DOHH2 (cell line): ENCODE data around the gene WWOX.

Experiments
- H3F3A ChIP-seq: fragments of 200-600 bp; sonication (generic), shearing (Covaris generic); 2 replicates; pipeline ENCODE4 v1.6.0; 2016; ENCODE audit warnings: antibody characterized with exemption, mild to moderate bottlenecking; ENCODE audit not compliant: control insufficient read depth, insufficient read depth
- H3K27ac ChIP-seq: fragments of 200-600 bp; sonication (generic); 2 replicates; pipeline ENCODE4 v1.5.1; 2014; ENCODE audit warnings: low read depth, mild to moderate bottlenecking, low read length, moderate library complexity
- H3K27me3 ChIP-seq: fragments of 200-600 bp; sonication (generic); 2 replicates; pipeline ENCODE4 v1.6.1; 2014; ENCODE audit warnings: mild to moderate bottlenecking, low read length, mixed read lengths; ENCODE audit not compliant: control insufficient read depth
- H3K36me3 ChIP-seq: fragments of 200-600 bp; sonication (generic); 2 replicates; pipeline ENCODE4 v1.6.1; 2014; ENCODE audit warnings: mild to moderate bottlenecking, low read length, moderate library complexity, mixed read lengths; ENCODE audit not compliant: control insufficient read depth
- H3K4me1 ChIP-seq: fragments of 200-600 bp; sonication (generic); 2 replicates; pipeline ENCODE4 v1.6.1; 2014; ENCODE audit warnings: mild to moderate bottlenecking, low read length, mixed read lengths; ENCODE audit not compliant: control insufficient read depth
- H3K4me2 ChIP-seq: fragments of 200-600 bp; sonication (generic); 2 replicates; pipeline ENCODE4 v1.6.0; 2014; ENCODE audit warnings: mild to moderate bottlenecking, low read length, moderate library complexity
- H3K4me3 ChIP-seq: fragments of 200-600 bp; sonication (generic); 2 replicates; pipeline ENCODE4 v1.5.1; 2014; ENCODE audit warnings: mild to moderate bottlenecking, low read length, mixed read lengths
- H3K79me2 ChIP-seq: fragments of 200-600 bp; sonication (generic); 2 replicates; pipeline ENCODE4 v1.6.1; 2014; ENCODE audit warnings: mild to moderate bottlenecking, low read length, mixed read lengths; ENCODE audit not compliant: control insufficient read depth
- H3K9me2 ChIP-seq: fragments of 200-600 bp; sonication (generic); replicated peaks from 2 replicates; pipeline ENCODE4 v1.6.1; 2014; ENCODE audit warnings: mild to moderate bottlenecking, low read length, mixed read lengths; ENCODE audit not compliant: control insufficient read depth
- H3K9me3 ChIP-seq: fragments of 200-600 bp; sonication (generic); 2 replicates; pipeline ENCODE4 v1.6.1; 2014; ENCODE audit warnings: antibody characterized with exemption, low read length, mixed read lengths; ENCODE audit not compliant: control insufficient read depth, insufficient read depth
- H4K20me1 ChIP-seq: fragments of 200-600 bp; sonication (generic); 2 replicates; pipeline ENCODE4 v1.6.0; 2014; ENCODE audit warnings: low read depth, mild to moderate bottlenecking, antibody characterized with exemption, low read length, moderate library complexity; ENCODE audit not compliant: control insufficient read depth, insufficient read depth
- CTCF ChIP-seq: fragments of 200-600 bp; sonication (generic); IDR thresholded peaks from one replicate; pipeline ENCODE4 v1.5.1; 2014; ENCODE audit warnings: antibody characterized with exemption, mild to moderate bottlenecking, low read depth, low read length; ENCODE audit not compliant: poor library complexity, severe bottlenecking
- EZH2phosphoT487 ChIP-seq: fragments of 200-600 bp; sonication (generic); IDR thresholded peaks from 2 replicates; pipeline ENCODE4 v1.6.1; 2017; ENCODE audit warnings: borderline replicate concordance, mild to moderate bottlenecking, antibody characterized with exemption, low read length, moderate library complexity, mixed read lengths

The WWOX gene

GRCh38 chr16:79008036-79008868 is 908.8 kb downstream of the WWOX start:
- no peaks in the 10 kb centered on the region for H3K27me3 ChIP-seq
- H3K79me2 ChIP-seq = no peaks in the 10 kb centered on the region
- H3K9me2 ChIP-seq = no peaks in the 10 kb centered on the region
- no peaks in the 10 kb centered on the region for H4K20me1 ChIP-seq
- no peaks in the 10 kb centered on the region for H3K36me3 ChIP-seq
- no peaks in the 10 kb centered on the region for H3F3A ChIP-seq
- TF ChIP-seq CTCF (no peak), EZH2phosphoT487 (no peak)
- H3K4me2 ChIP-seq = no peak overlapping the region
- no peaks in the 10 kb centered on the region for H3K9me3 ChIP-seq
- no peak overlapping the region for H3K4me3 ChIP-seq
- H3K27ac ChIP-seq = no peak overlapping the region
- H3K4me1 ChIP-seq = peaks cover 23% of the 10 kb centered on the region

- no peaks in the 10 kb centered on the region for H3K36me3 ChIP-seq
- H3K79me2 ChIP-seq = no peaks in the 10 kb centered on the region
- H3K4me1 ChIP-seq = peaks cover 28% of the 10 kb centered on the region
- H3K9me3 ChIP-seq = no peaks in the 10 kb centered on the region
- H3K27ac ChIP-seq = no peak overlapping the region
- TF ChIP-seq CTCF (no peak), EZH2phosphoT487 (no peak)
- no peaks in the 10 kb centered on the region for H3K9me2 ChIP-seq
- no peaks in the 10 kb centered on the region for H4K20me1 ChIP-seq
- H3K27me3 ChIP-seq = no peaks in the 10 kb centered on the region
- no peak overlapping the region for H3K4me3 ChIP-seq
- H3F3A ChIP-seq = no peaks in the 10 kb centered on the region
- no peak overlapping the region for H3K4me2 ChIP-seq
Measured at GRCh38 chr16:79008869-79009179, 909.4 kb downstream of the WWOX start.

- no peak overlapping the region for H3K27ac ChIP-seq
- peaks cover 34% of the 10 kb centered on the region for H3K4me1 ChIP-seq
- H3K4me2 ChIP-seq = no peak overlapping the region
- H3K79me2 ChIP-seq = no peaks in the 10 kb centered on the region
- no peaks in the 10 kb centered on the region for H3F3A ChIP-seq
- no peaks in the 10 kb centered on the region for H3K9me2 ChIP-seq
- H3K4me3 ChIP-seq = no peak overlapping the region
- no peak for TF ChIP-seq EZH2phosphoT487
- TF ChIP-seq CTCF = no peak
- no peaks in the 10 kb centered on the region for H4K20me1 ChIP-seq
- no peaks in the 10 kb centered on the region for H3K36me3 ChIP-seq
- H3K9me3 ChIP-seq = no peaks in the 10 kb centered on the region
- no peaks in the 10 kb centered on the region for H3K27me3 ChIP-seq
Measured at GRCh38 chr16:79009896-79010295, 910.4 kb downstream of the WWOX start.
